Right lobe of liver (tissue), 4 donors: ENCODE measurements around the gene STMN1.

Experiments
- CTCF ChIP-seq, 4 donors: fragments of 200-600 bp in 3 of 4; fragments of 450-650 bp in 1 of 4; IDR thresholded peaks; one replicate each; pipeline versions ENCODE4 v1.5.1 to v1.8.0; 2016 to 2022; ENCODE audit warnings: antibody characterized with exemption in 4 of 4, mild to moderate bottlenecking in 2 of 4
- POLR2A ChIP-seq: fragments of 450-650 bp; IDR thresholded peaks from one replicate; pipeline ENCODE4 v1.6.1; 2017; ENCODE audit warnings: antibody characterized with exemption, mild to moderate bottlenecking
- donor health status: DM: no; HTN: no; CAD: no.
- donor health status: DM: no; HTN: no; CAD: no.
- donor health status: DM: no; HTN: yes; CAD: no.

- TF ChIP-seq POLR2A = no peak
- TF ChIP-seq CTCF (IDR thresholded peaks at IDR 0.05) = no peak
Measured at GRCh38 chr1:25863486-25864262, 42.5 kb downstream of the STMN1 start.
